ENCODE results near the gene VPS26C.

VPS26C gene

GRCh38 chr21:37195059-37195458 is 72.1 kb downstream of the VPS26C start:
- Histone ChIP-seq H3K9ac (no peak overlapping the region), H3K27me3 (no peaks in the 10 kb centered on the region), H3K36me3 (peaks cover 93 to 100% (median 99%) of the 10 kb centered on the region in 11 experiments), H3K4me3 (no peak overlapping the region), H3K27ac (no peak overlapping the region), H4K20me1 (no peaks in the 10 kb centered on the region), H3K9me3 (replicated peaks in 1 of 11) (no peaks in the 10 kb centered on the region), H3K4me2 (no peak overlapping the region), H3K4me1 (no peaks in the 10 kb centered on the region)
- no peak for TF ChIP-seq Cebpa-rat (IDR thresholded peaks at IDR 0.05)

DNA sequence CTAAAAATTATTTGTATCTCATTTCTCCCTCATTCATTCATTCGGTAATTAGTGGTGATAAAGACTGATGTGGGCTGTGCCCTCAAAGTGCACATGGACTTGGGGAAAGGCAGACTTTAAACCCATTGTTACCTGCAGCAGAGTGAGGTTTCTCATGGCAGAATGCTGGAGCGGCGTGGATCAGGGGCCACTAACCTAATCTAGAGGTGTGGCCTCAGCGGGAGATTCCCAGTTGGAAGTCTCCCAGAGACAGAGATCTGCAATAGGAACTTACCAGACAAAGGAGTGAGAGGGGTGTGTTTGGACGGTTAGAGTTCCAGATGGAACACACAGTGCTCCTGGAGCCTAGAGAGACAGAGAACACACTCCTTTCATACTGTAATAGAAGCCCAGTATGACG is 73.5 kb downstream of the VPS26C start:
- H3K4me1 ChIP-seq = no peaks in the 10 kb centered on the region
- no peak overlapping the region for H3K9ac ChIP-seq
- H3K9me3 ChIP-seq (replicated peaks in 1 of 11) = no peaks in the 10 kb centered on the region
- peaks cover 93 to 100% (median 98%) of the 10 kb centered on the region in 11 experiments for H3K36me3 ChIP-seq
- H3K27me3 ChIP-seq = no peaks in the 10 kb centered on the region
- no peak overlapping the region for H3K4me3 ChIP-seq
- no peak for TF ChIP-seq Cebpa-rat (IDR thresholded peaks at IDR 0.05)
- H4K20me1 ChIP-seq = no peaks in the 10 kb centered on the region
- H3K27ac ChIP-seq = no peak overlapping the region
- no peak overlapping the region for H3K4me2 ChIP-seq

DNA sequence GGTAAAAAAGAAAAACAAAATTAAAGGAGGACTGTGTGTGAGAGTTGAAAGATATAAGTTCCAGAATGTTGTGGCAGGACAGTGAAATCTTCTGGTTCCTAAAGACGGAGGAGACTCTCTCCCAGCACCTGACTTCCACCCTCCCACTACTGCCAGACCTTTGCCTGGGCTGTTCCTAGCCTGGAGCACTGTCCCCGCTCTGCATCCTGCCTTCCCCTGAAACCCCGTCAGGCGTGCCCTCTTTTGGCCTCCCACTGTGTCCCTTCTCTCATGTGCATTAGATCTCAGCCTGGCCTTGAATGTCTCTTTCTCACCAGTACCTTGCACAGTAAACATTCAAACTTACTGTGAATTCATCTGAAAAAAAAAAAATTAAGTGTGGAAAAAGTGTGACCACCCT is 74.1 kb downstream of the VPS26C start:
- H3K4me1 ChIP-seq = no peaks in the 10 kb centered on the region
- no peak overlapping the region for H3K4me3 ChIP-seq
- no peak overlapping the region for H3K4me2 ChIP-seq
- H4K20me1 ChIP-seq = no peaks in the 10 kb centered on the region
- peaks cover 92 to 100% (median 98%) of the 10 kb centered on the region in 11 experiments for H3K36me3 ChIP-seq
- no peak overlapping the region for H3K9ac ChIP-seq
- H3K9me3 ChIP-seq (replicated peaks in 1 of 11) = no peaks in the 10 kb centered on the region
- H3K27me3 ChIP-seq = no peaks in the 10 kb centered on the region
- H3K27ac ChIP-seq = no peak overlapping the region
- TF ChIP-seq Cebpa-rat (IDR thresholded peaks at IDR 0.05) = no peak

GRCh38 chr21:37192019-37192418 is 75.1 kb downstream of the VPS26C start:
- H3K9me3 ChIP-seq (replicated peaks in 1 of 11) = no peaks in the 10 kb centered on the region
- no peak overlapping the region for H3K4me3 ChIP-seq
- H3K4me2 ChIP-seq = no peak overlapping the region
- H4K20me1 ChIP-seq = no peaks in the 10 kb centered on the region
- no peaks in the 10 kb centered on the region for H3K27me3 ChIP-seq
- no peaks in the 10 kb centered on the region for H3K4me1 ChIP-seq
- H3K27ac ChIP-seq = no peak overlapping the region
- no peak for TF ChIP-seq Cebpa-rat (IDR thresholded peaks at IDR 0.05)
- no peak overlapping the region for H3K9ac ChIP-seq
- H3K36me3 ChIP-seq = peaks cover 92 to 100% (median 98%) of the 10 kb centered on the region in 11 experiments

DNA sequence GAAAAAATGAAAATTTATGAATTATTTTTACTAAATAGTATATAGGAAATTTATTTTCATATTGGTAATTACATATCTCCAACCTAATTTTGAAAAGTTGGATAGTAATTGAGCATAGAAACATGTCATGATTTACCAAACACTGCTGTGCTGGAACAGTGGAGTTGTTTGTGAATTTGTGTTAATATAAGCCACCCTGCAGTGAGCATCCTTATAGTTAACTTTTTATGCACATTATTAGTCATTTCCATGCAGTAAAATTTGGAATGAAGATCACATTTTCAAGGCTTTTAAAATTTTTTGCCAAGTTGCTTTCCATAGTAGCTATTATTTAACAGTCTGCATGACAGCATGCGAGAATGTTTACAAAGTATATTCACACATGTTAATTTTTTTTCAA is 78.3 kb downstream of the VPS26C start:
- Histone ChIP-seq H3K27ac (no peak overlapping the region), H3K4me3 (no peak overlapping the region), H3K27me3 (no peaks in the 10 kb centered on the region), H3K4me2 (no peak overlapping the region), H3K9me3 (replicated peaks in 1 of 11) (no peaks in the 10 kb centered on the region), H3K4me1 (no peaks in the 10 kb centered on the region), H4K20me1 (no peaks in the 10 kb centered on the region), H3K9ac (no peak overlapping the region), H3K36me3 (peaks cover 72 to 100% (median 90%) of the 10 kb centered on the region in 11 experiments)
- no peak for TF ChIP-seq Cebpa-rat (IDR thresholded peaks at IDR 0.05)

- H3K36me3 ChIP-seq = peaks cover 70 to 100% (median 88%) of the 10 kb centered on the region in 11 experiments
- TF ChIP-seq Cebpa-rat (IDR thresholded peaks at IDR 0.05) = no peak
- no peaks in the 10 kb centered on the region for H3K9me3 ChIP-seq (replicated peaks in 1 of 11)
- H3K9ac ChIP-seq = no peak overlapping the region
- no peaks in the 10 kb centered on the region for H4K20me1 ChIP-seq
- no peaks in the 10 kb centered on the region for H3K4me1 ChIP-seq
- H3K4me3 ChIP-seq = no peak overlapping the region
- no peak overlapping the region for H3K27ac ChIP-seq
- no peaks in the 10 kb centered on the region for H3K27me3 ChIP-seq
- no peak overlapping the region for H3K4me2 ChIP-seq
These were observed 80.2 kb downstream of the VPS26C start for GRCh38 chr21:37186983-37187382.

GRCh38 chr21:37184784-37185593 is 82.1 kb downstream of the VPS26C start:
- Histone ChIP-seq H3K27ac (no peak overlapping the region), H3K4me1 (no peaks in the 10 kb centered on the region), H3K9ac (no peak overlapping the region), H3K36me3 (peaks cover 67 to 96% (median 83%) of the 10 kb centered on the region in 11 experiments), H4K20me1 (no peaks in the 10 kb centered on the region), H3K27me3 (no peaks in the 10 kb centered on the region), H3K9me3 (replicated peaks in 1 of 11) (peaks cover 1 to 2% (median 2%) of the 10 kb centered on the region in 11 experiments; a peak in 17 of 22 replicates), H3K4me3 (no peak overlapping the region), H3K4me2 (no peak overlapping the region)
- TF ChIP-seq Cebpa-rat (IDR thresholded peaks at IDR 0.05) = no peak

- H4K20me1 ChIP-seq = no peaks in the 10 kb centered on the region; a peak in 1 of 22 replicates
- no peak overlapping the region for H3K9ac ChIP-seq
- H3K9me3 ChIP-seq (replicated peaks in 1 of 11) = peaks cover 5 to 14% (median 12%) of the 10 kb centered on the region in 11 experiments; a peak in 17 of 22 replicates
- H3K4me3 ChIP-seq = no peak overlapping the region
- TF ChIP-seq Cebpa-rat (IDR thresholded peaks at IDR 0.05) = no peak
- no peak overlapping the region for H3K27ac ChIP-seq
- no peaks in the 10 kb centered on the region for H3K4me1 ChIP-seq
- H3K36me3 ChIP-seq = peaks cover 67 to 96% (median 83%) of the 10 kb centered on the region in 11 experiments
- no peak overlapping the region for H3K4me2 ChIP-seq
- H3K27me3 ChIP-seq = no peaks in the 10 kb centered on the region
These were observed 83.4 kb downstream of the VPS26C start for GRCh38 chr21:37183749-37184148.

- TF ChIP-seq Cebpa-rat (IDR thresholded peaks at IDR 0.05) = no peak
- Histone ChIP-seq H3K9me3 (replicated peaks in 1 of 11) (peaks cover 5 to 17% (median 14%) of the 10 kb centered on the region in 11 experiments; a peak in 17 of 22 replicates), H3K4me3 (no peak overlapping the region), H3K9ac (no peak overlapping the region), H3K4me2 (no peak overlapping the region), H3K27me3 (no peaks in the 10 kb centered on the region), H3K27ac (no peak overlapping the region), H4K20me1 (peaks cover 0 to 2% (median 0%) of the 10 kb centered on the region in 11 experiments; a peak in 2 of 22 replicates), H3K36me3 (peaks cover 69 to 96% (median 84%) of the 10 kb centered on the region in 11 experiments), H3K4me1 (no peaks in the 10 kb centered on the region)
These were observed 84.9 kb downstream of the VPS26C start for GRCh38 chr21:37182222-37182621.

DNA sequence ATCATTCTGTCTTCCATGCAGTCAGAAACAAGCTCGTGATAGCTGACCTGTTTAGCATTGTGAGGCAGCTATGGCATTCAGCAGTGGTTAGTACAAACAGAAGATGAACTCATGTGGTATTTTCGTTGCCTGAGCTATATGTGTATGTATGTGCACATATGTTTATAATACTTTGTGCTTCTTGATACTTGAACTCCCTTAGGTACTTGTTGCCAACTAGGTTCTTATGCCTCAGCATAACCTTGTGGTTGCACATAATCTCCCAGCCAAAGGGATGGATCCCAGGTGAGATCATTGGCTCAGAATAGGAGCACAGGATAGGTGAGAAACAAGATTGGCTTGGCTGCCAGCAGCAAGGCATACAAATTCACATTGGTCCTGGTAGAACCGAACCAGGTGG is 86.1 kb downstream of the VPS26C start:
- Histone ChIP-seq H3K4me1 (no peaks in the 10 kb centered on the region), H3K4me2 (no peak overlapping the region), H3K4me3 (no peak overlapping the region), H3K27me3 (no peaks in the 10 kb centered on the region), H3K36me3 (peaks cover 69 to 96% (median 84%) of the 10 kb centered on the region in 11 experiments), H3K9me3 (replicated peaks in 1 of 11) (peaks cover 5 to 17% (median 14%) of the 10 kb centered on the region in 11 experiments; a peak in 17 of 22 replicates), H3K27ac (no peak overlapping the region), H4K20me1 (peaks cover 0 to 6% (median 0%) of the 10 kb centered on the region in 11 experiments; a peak in 3 of 22 replicates), H3K9ac (no peak overlapping the region)
- no peak for TF ChIP-seq Cebpa-rat (IDR thresholded peaks at IDR 0.05)

All from BLaER1 treated with 17β-estradiol and CSF1 and Interleukin-3, amounts not matched to agents 10 nM and 100 nM (cell line).